Mesendoderm (in vitro differentiated cells): ENCODE results near the gene MFSD2B.

ENCODE experiments used
- DNase-seq: peaks from one replicate; pipeline ENCODE4 v3.0.0; 2013
- H2AK5ac ChIP-seq: 2 replicates; pipeline ENCODE4 v1.6.1; 2013; ENCODE audit warnings: low read length, inconsistent platforms
- H2BK120ac ChIP-seq: 2 replicates; pipeline ENCODE4 v1.6.1; 2013; ENCODE audit warnings: low read depth, mild to moderate bottlenecking, low read length, moderate library complexity, mixed read lengths
- H2BK15ac ChIP-seq: replicated peaks from 2 replicates; pipeline ENCODE4 v1.6.1; 2013; ENCODE audit warnings: low read depth, mild to moderate bottlenecking, moderate library complexity
- H2BK5ac ChIP-seq: 2 replicates; pipeline ENCODE4 v1.6.1; 2013; ENCODE audit warnings: low read length, inconsistent platforms
- H3K18ac ChIP-seq: 2 replicates; pipeline ENCODE4 v1.6.1; 2013; ENCODE audit warnings: mild to moderate bottlenecking, low read length, mixed read lengths
- H3K23ac ChIP-seq: one replicate; pipeline ENCODE4 v1.6.1; 2013; ENCODE audit warnings: low read length
- H3K27ac ChIP-seq: 2 replicates; pipeline ENCODE4 v1.5.1; 2013; ENCODE audit warnings: low read depth, mild to moderate bottlenecking, inconsistent platforms, low read length, moderate library complexity
- H3K27me3 ChIP-seq: 2 replicates; pipeline ENCODE4 v1.6.1; 2013; ENCODE audit warnings: low read length, control low read depth, mild to moderate bottlenecking, inconsistent platforms; ENCODE audit not compliant: insufficient read depth, poor library complexity
- H3K36me3 ChIP-seq: 2 replicates; pipeline ENCODE4 v1.6.1; 2013; ENCODE audit warnings: low read length, inconsistent platforms; ENCODE audit not compliant: control insufficient read depth, insufficient read depth
- H3K4ac ChIP-seq: one replicate; pipeline ENCODE4 v1.6.1; 2013; ENCODE audit warnings: low read depth, mild to moderate bottlenecking, low read length, moderate library complexity
- H3K4me1 ChIP-seq: 2 replicates; pipeline ENCODE4 v1.6.1; 2013; ENCODE audit warnings: low read depth, low read length, inconsistent platforms; ENCODE audit not compliant: control insufficient read depth
- H3K4me2 ChIP-seq: 2 replicates; pipeline ENCODE4 v1.6.1; 2013; ENCODE audit warnings: low read length
- H3K4me3 ChIP-seq: 2 replicates; pipeline ENCODE4 v1.5.1; 2013; ENCODE audit warnings: mild to moderate bottlenecking, low read length
- H3K56ac ChIP-seq: one replicate; pipeline ENCODE4 v1.6.1; 2013; ENCODE audit warnings: low read length
- H3K79me1 ChIP-seq: 2 replicates; pipeline ENCODE4 v1.6.1; 2013; ENCODE audit warnings: low read length, inconsistent platforms
- H3K79me2 ChIP-seq: 2 replicates; pipeline ENCODE4 v1.6.1; 2013; ENCODE audit warnings: mild to moderate bottlenecking, low read length; ENCODE audit not compliant: control insufficient read depth, insufficient read depth
- H3K9ac ChIP-seq: 2 replicates; pipeline ENCODE4 v1.6.1; 2013; ENCODE audit warnings: low read length, inconsistent platforms
- H4K5ac ChIP-seq: one replicate; pipeline ENCODE4 v1.6.1; 2013; ENCODE audit warnings: low read length
- H4K8ac ChIP-seq: one replicate; pipeline ENCODE4 v1.6.1; 2013; ENCODE audit warnings: low read depth, mild to moderate bottlenecking, control low read depth, low read length, moderate library complexity
- WGBS: extraction: QIAGEN DNeasy Blood & Tissue Kit; methylation state at CpG from one replicate; pipeline ENCODE4 v1.1.7; 2013; ENCODE audit warnings: low lambda C conversion rate, missing lambda C conversion rate; ENCODE audit not compliant: insufficient coverage; ENCODE audit errors: extremely low coverage; 5-methylcytosine and 5-hydroxymethylcytosine counted together

The MFSD2B gene

DNA sequence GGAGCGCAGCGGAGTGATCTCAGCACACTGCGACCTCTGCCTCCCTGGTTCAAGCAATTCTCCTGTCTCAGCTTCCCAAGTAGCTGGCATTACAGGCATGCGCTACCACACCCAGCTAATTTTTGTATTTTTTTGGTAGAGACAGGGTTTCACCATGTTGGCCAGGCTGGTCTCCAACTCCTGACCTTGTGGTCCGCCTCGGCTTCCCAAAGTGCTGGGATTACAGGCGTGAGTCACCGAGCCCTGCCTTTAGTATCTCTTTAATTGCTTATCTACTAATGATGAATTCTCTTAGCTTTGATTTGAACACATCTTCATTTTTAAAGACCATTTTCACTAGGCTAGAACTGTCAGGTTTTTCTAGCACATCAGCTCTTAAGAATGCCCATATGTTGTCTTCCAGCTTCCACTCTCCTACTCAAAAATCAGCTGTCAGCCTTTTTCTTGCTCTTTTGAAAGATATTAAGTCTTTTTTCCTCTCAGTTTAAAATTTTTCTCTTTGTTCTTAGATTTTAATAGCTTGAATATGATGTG lies 16.1 kb upstream of the MFSD2B start:
- Histone ChIP-seq H3K27ac (no peak overlapping the region), H3K79me2 (no peaks in the 10 kb centered on the region), H2BK5ac (no peak overlapping the region), H3K4me1 (no peaks in the 10 kb centered on the region), H3K9ac (no peak overlapping the region), H3K4ac (no peak overlapping the region), H3K23ac (no peak overlapping the region), H3K18ac (no peak overlapping the region), H3K56ac (no peak overlapping the region), H2BK15ac (no peak overlapping the region), H3K27me3 (no peaks in the 10 kb centered on the region), H3K4me3 (no peak overlapping the region), H4K5ac (no peak overlapping the region), H2AK5ac (no peak overlapping the region), H3K79me1 (no peaks in the 10 kb centered on the region), H3K4me2 (no peak overlapping the region), H3K36me3 (no peaks in the 10 kb centered on the region), H2BK120ac (no peak overlapping the region), H4K8ac (no peak overlapping the region)
- no CpG with 5 or more reads among the region's 8 CpGs for WGBS
- no peak for DNase-seq

DNA sequence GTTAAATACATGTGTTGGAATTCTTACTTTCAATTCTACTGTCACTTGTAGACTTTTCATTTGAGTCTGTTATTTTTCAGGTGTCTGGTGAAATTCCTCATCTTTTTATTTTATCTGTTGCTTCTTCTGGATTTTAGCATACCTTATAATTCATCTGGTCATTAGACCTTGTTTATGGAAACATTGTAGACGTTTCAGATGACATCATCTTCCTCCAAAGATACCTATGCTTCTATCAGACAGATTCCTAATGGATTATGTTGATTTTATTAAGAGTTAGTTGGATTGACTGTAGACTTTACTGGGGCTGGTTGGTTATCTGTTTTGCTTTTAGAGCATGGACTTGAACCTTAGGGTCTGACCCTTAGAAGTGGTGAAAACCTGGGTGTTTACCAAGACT lies 15.3 kb upstream of the MFSD2B start:
- H3K9ac ChIP-seq: no peak overlapping the region
- H2AK5ac ChIP-seq: no peak overlapping the region
- no peak overlapping the region for H2BK120ac ChIP-seq
- H2BK5ac ChIP-seq: no peak overlapping the region
- no peaks in the 10 kb centered on the region for H3K4me1 ChIP-seq
- no peak for DNase-seq
- no peaks in the 10 kb centered on the region for H3K27me3 ChIP-seq
- no peak overlapping the region for H4K5ac ChIP-seq
- H3K4me3 ChIP-seq: no peak overlapping the region
- H3K56ac ChIP-seq: no peak overlapping the region
- H2BK15ac ChIP-seq: no peak overlapping the region
- no peak overlapping the region for H3K18ac ChIP-seq
- no peak overlapping the region for H3K23ac ChIP-seq
- WGBS: no CpG with 5 or more reads among the region's 1 CpG
- H4K8ac ChIP-seq: no peak overlapping the region
- H3K79me2 ChIP-seq: no peaks in the 10 kb centered on the region
- H3K36me3 ChIP-seq: no peaks in the 10 kb centered on the region
- H3K79me1 ChIP-seq: no peaks in the 10 kb centered on the region
- H3K27ac ChIP-seq: no peak overlapping the region
- no peak overlapping the region for H3K4me2 ChIP-seq
- H3K4ac ChIP-seq: no peak overlapping the region

DNA sequence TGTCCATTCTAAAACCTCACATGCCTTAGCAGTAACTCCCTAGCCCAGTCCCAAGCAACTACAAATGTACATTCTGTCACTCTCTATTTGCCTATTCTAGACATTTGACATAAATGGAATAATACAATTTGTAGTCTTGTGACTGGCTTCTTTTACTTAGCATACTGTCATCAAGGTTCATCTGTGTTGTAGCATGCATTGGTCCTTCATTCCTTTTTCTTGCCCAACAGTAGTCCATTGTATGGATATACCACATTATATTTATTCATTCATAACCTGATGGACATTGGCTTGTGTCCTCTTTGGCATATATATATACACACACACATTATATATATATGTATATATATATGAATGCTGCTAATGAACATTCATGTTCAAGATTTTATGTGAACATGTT lies 2.2 kb upstream of the MFSD2B start:
- Histone ChIP-seq H2AK5ac (no peak overlapping the region), H3K36me3 (no peaks in the 10 kb centered on the region), H3K9ac (no peak overlapping the region), H3K79me2 (no peaks in the 10 kb centered on the region), H4K5ac (no peak overlapping the region), H3K4me1 (no peaks in the 10 kb centered on the region), H3K18ac (no peak overlapping the region), H2BK15ac (no peak overlapping the region), H4K8ac (no peak overlapping the region), H3K4ac (no peak overlapping the region), H3K27me3 (no peaks in the 10 kb centered on the region), H3K27ac (no peak overlapping the region), H3K23ac (no peak overlapping the region), H2BK120ac (no peak overlapping the region), H3K4me3 (no peak overlapping the region), H3K79me1 (no peaks in the 10 kb centered on the region), H3K56ac (no peak overlapping the region), H2BK5ac (no peak overlapping the region), H3K4me2 (no peak overlapping the region)
- no peak for DNase-seq

DNA sequence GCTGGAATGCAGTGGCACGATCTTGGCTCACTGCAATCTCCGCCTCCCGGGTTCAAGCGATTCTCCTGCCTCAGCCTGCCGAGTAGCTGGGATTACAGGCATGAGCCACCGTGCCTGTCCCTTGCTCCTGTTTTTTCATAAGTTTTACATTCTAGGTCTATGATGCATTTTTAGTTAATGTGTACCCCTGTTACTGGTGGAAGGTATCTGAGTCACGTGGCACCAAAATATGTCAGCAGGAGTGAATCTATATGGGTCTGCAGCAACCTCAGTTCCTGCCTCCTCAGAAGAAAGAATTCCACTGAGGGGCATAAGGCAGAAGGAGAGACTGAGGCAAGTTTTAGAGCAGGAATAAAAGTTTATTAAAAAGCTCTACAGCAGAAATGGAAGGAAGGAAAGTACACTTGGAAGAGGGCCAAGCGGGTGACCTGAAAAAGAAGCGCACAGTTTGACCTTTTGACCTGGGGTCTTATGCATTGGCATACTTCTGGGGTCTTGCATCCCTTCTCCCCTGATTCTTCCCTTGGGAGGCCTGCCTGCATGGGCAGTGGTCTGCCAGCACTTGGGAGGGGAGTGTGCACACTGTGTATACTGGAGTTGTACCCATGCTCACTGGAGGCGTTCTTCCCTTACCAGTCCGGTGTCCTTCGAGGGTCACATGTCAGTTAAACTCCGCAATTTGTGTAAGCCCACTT lies 1.1 kb upstream of the MFSD2B start:
- no peak overlapping the region for H3K9ac ChIP-seq
- H3K79me2 ChIP-seq: no peaks in the 10 kb centered on the region
- H3K27me3 ChIP-seq: no peaks in the 10 kb centered on the region
- no peaks in the 10 kb centered on the region for H3K79me1 ChIP-seq
- H3K27ac ChIP-seq: no peak overlapping the region
- no peak overlapping the region for H3K56ac ChIP-seq
- no peak overlapping the region for H3K4me3 ChIP-seq
- DNase-seq: no peak
- H4K8ac ChIP-seq: no peak overlapping the region
- H4K5ac ChIP-seq: no peak overlapping the region
- H2BK15ac ChIP-seq: no peak overlapping the region
- no peak overlapping the region for H3K18ac ChIP-seq
- no peak overlapping the region for H2BK120ac ChIP-seq
- no peak overlapping the region for H2AK5ac ChIP-seq
- H3K23ac ChIP-seq: no peak overlapping the region
- WGBS: no CpG with 5 or more reads among the region's 13 CpGs
- no peaks in the 10 kb centered on the region for H3K36me3 ChIP-seq
- H3K4me2 ChIP-seq: no peak overlapping the region
- H3K4ac ChIP-seq: no peak overlapping the region
- no peak overlapping the region for H2BK5ac ChIP-seq
- no peaks in the 10 kb centered on the region for H3K4me1 ChIP-seq

DNA sequence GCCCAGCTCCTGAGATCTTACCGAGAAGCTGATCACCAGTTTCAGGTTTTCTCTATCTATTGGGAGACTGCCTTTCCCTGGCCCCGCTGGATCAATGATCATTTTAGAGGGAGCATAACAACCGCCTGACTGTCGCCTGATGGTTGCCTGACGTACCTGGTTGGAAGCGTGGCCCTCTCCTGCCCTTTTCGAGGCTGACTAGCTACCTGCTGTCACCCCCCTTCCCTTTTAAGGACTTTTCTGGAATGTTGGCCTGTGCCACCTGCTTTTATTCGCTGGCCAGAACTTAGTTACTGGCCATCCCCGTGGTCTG lies 562 bp upstream of the MFSD2B start:
- Histone ChIP-seq H3K4me2 (peak overlapping the region; percentile 70), H3K56ac (peak overlapping the region; percentile 90), H3K36me3 (no peaks in the 10 kb centered on the region), H2AK5ac (no peak overlapping the region), H3K79me1 (no peaks in the 10 kb centered on the region), H4K5ac (no peak overlapping the region), H2BK15ac (no peak overlapping the region), H3K4me1 (no peaks in the 10 kb centered on the region), H2BK5ac (no peak overlapping the region), H3K27me3 (no peaks in the 10 kb centered on the region), H3K4ac (no peak overlapping the region), H3K18ac (no peak overlapping the region), H3K9ac (peak overlapping the region; percentile 69), H3K79me2 (no peaks in the 10 kb centered on the region), H3K27ac (no peak overlapping the region), H2BK120ac (no peak overlapping the region), H3K4me3 (no peak overlapping the region), H3K23ac (peak overlapping the region; percentile 37), H4K8ac (no peak overlapping the region)
- WGBS: no CpG with 5 or more reads among the region's 9 CpGs
- DNase-seq: no peak
